Endothelial cell of umbilical vein (primary cell): ENCODE results near the gene UBE2E2. TPM values are rescaled to one million over a fixed set of nuclear protein-coding genes. Genes with fewer than 3 reads are reported as not detected.

Experiments used
- BruUV-seq: library from RNA; stranded (reverse); fragments of 400-500 nt; replicated peaks from 2 replicates; lab custom pipeline; 2021; lab: Mats Ljungman, UMichigan
- CTCF ChIA-PET: fragments of 300-600, 350-600 bp; sonication (Branson Sonifier 250); formaldehyde crosslinking; loops from one replicate; lab custom pipeline; 2021; ENCODE audit warnings: antibody characterized with exemption, inconsistent platforms; lab: Charles Lee
- POLR2A ChIA-PET: fragments of 300-600, 350-600 bp; sonication (Branson Sonifier 250); formaldehyde crosslinking; loops from one replicate; lab custom pipeline; 2021; ENCODE audit warnings: antibody characterized with exemption, inconsistent platforms; lab: Charles Lee
- DNase-seq: peaks from one replicate; pipeline ENCODE4 v3.0.0-alpha.2; 2011; ENCODE audit warnings: low read depth, low spot score
- FAIRE-seq: peaks from 2 replicates; lab custom pipeline; 2011; peaks lifted over from hg19 to GRCh38; lab: Jason Lieb, UNC
- H2AFZ ChIP-seq: 2 replicates; pipeline ENCODE4 v1.6.0; 2012; ENCODE audit warnings: low read depth, low read length, control low read depth, inconsistent platforms
- H3K27ac ChIP-seq: 2 replicates; pipeline ENCODE4 v1.5.1; 2011; ENCODE audit warnings: low read depth, mild to moderate bottlenecking, control low read depth, low read length, moderate library complexity; ENCODE audit not compliant: insufficient read depth
- H3K27me3 ChIP-seq, 2 experiments: 2 replicates each; pipeline versions ENCODE4 v1.6.0 to v1.6.1; 2011; ENCODE audit warnings: low read length in 2 of 2, mixed read lengths in 1 of 2; ENCODE audit not compliant: control insufficient read depth in 2 of 2, insufficient read depth in 2 of 2
- H3K36me3 ChIP-seq, 2 experiments: 2 replicates in 1 of 2; 3 replicates in 1 of 2; pipeline ENCODE4 v1.5.1; 2011; ENCODE audit warnings: low read length in 2 of 2, mild to moderate bottlenecking in 1 of 2, moderate library complexity in 1 of 2; ENCODE audit not compliant: control insufficient read depth in 2 of 2, insufficient read depth in 2 of 2; ENCODE audit errors: extremely low read depth in 1 of 2
- H3K4me1 ChIP-seq: 3 replicates; pipeline ENCODE4 v1.5.1; 2011; ENCODE audit warnings: mild to moderate bottlenecking, low read length; ENCODE audit not compliant: control insufficient read depth, insufficient read depth; ENCODE audit errors: extremely low read depth
- H3K4me2 ChIP-seq: 2 replicates; pipeline ENCODE4 v1.6.1; 2011; ENCODE audit warnings: low read length, control low read depth, mixed read lengths; ENCODE audit not compliant: insufficient read depth
- H3K4me3 ChIP-seq, 3 experiments: fragments of 200-600 bp in 1 of 3; sonication (generic), shearing (Covaris generic) in 1 of 3; replicated peaks in 1 of 3; 2 replicates each; pipeline ENCODE4 v1.5.1; 2011 to 2016; ENCODE audit warnings: control low read depth in 3 of 3, low read length in 3 of 3, mild to moderate bottlenecking in 2 of 3, inconsistent platforms in 1 of 3, low read depth in 1 of 3, moderate library complexity in 1 of 3; ENCODE audit not compliant: insufficient read depth in 1 of 3
- H3K79me2 ChIP-seq: 2 replicates; pipeline ENCODE4 v1.6.0; 2012; ENCODE audit warnings: low read length, inconsistent platforms; ENCODE audit not compliant: control insufficient read depth, insufficient read depth
- H3K9ac ChIP-seq: replicated peaks from 2 replicates; pipeline ENCODE3; 2011; ENCODE audit warnings: low read length, control low read depth; ENCODE audit not compliant: insufficient read depth; ENCODE audit errors: extremely low read depth
- H3K9me1 ChIP-seq: replicated peaks from 3 replicates; pipeline ENCODE4 v1.6.0; 2011; ENCODE audit warnings: mild to moderate bottlenecking, low read length; ENCODE audit not compliant: control insufficient read depth, insufficient read depth; ENCODE audit errors: extremely low read depth
- H3K9me3 ChIP-seq: replicated peaks from 2 replicates; pipeline ENCODE4 v1.5.1; 2012; ENCODE audit warnings: low read length, inconsistent platforms; ENCODE audit not compliant: control insufficient read depth, insufficient read depth
- H4K20me1 ChIP-seq: replicated peaks from 2 replicates; pipeline ENCODE3; 2011; ENCODE audit warnings: mild to moderate bottlenecking, low read length; ENCODE audit not compliant: control insufficient read depth, insufficient read depth; ENCODE audit errors: extremely low read depth
- CTCF ChIP-seq, 2 donors: IDR thresholded peaks; 1 replicate in 1 of 2; 2 replicates in 1 of 2; pipeline ENCODE4 v1.5.1; 2011; ENCODE audit warnings: low read length in 2 of 2, mild to moderate bottlenecking in 2 of 2, moderate library complexity in 2 of 2, control low read depth in 1 of 2, inconsistent platforms in 1 of 2, low read depth in 1 of 2; ENCODE audit not compliant: insufficient read depth in 1 of 2; ENCODE audit errors: extremely low read depth in 1 of 2
- EZH2 ChIP-seq: IDR thresholded peaks from 2 replicates; pipeline ENCODE4 v1.6.1; 2012; ENCODE audit warnings: borderline replicate concordance, low read depth, mild to moderate bottlenecking, moderate library complexity, low read length, inconsistent platforms; ENCODE audit not compliant: severe bottlenecking
- FOS ChIP-seq: IDR thresholded peaks from 2 replicates; pipeline ENCODE4 v1.6.1; 2011; ENCODE audit warnings: mild to moderate bottlenecking, low read length, moderate library complexity, borderline replicate concordance; ENCODE audit not compliant: insufficient read depth
- GATA2 ChIP-seq: IDR thresholded peaks from 2 replicates; pipeline ENCODE4 v1.7.0; 2011; ENCODE audit warnings: low read depth, mild to moderate bottlenecking, moderate library complexity, mixed read lengths, low read length; ENCODE audit not compliant: insufficient read length, insufficient read depth
- JUN ChIP-seq: IDR thresholded peaks from 2 replicates; pipeline ENCODE4 v1.6.1; 2011; ENCODE audit warnings: borderline replicate concordance, low read depth; ENCODE audit not compliant: insufficient read length, insufficient read depth
- MAX ChIP-seq: IDR thresholded peaks from 2 replicates; pipeline ENCODE4 v1.6.1; 2011; ENCODE audit not compliant: insufficient read depth, insufficient read length
- MYC ChIP-seq: IDR thresholded peaks from one replicate; pipeline ENCODE4 v1.6.1; 2011; ENCODE audit warnings: mild to moderate bottlenecking, low read depth, low read length
- POLR2A ChIP-seq: IDR thresholded peaks from 2 replicates; pipeline ENCODE4 v1.6.1; 2012; ENCODE audit warnings: low read depth, mild to moderate bottlenecking, control low read depth, low read length
- POLR2AphosphoS5 ChIP-seq: IDR thresholded peaks from 2 replicates; pipeline ENCODE4 v1.6.1; 2012; ENCODE audit warnings: low read depth, mild to moderate bottlenecking, control low read depth, low read length, moderate library complexity; ENCODE audit not compliant: insufficient read depth
- dilution Hi-C: fragments of 300-500 bp; cut with MboI; formaldehyde crosslinking; loops from one replicate; pipeline ENCODE4 v1.15.0; 2019; ENCODE audit warnings: low sequenced_read_pairs; ENCODE audit not compliant: extremely low pct_ligation_motif_present
- intact Hi-C: fragments of 100-400 bp; cut with micrococcal nuclease; formaldehyde crosslinking; loops from one replicate; pipeline ENCODE4 v1.10.0; 2022
- polyA plus RNA-seq, 4 experiments: library from polyadenylated mRNA; depleted of rRNA in 3 of 4; stranded (reverse) in 3 of 4; unstranded in 1 of 4; fragments of >200 nt; gene quantifications; 2 replicates each; pipeline versions ENCODE4 v1.2.1 to v1.2.3, GENCODE V29; 2011 to 2012; ENCODE audit warnings: missing spikeins in 1 of 4
- total RNA-seq: library from RNA; stranded (reverse); gene quantifications from 2 replicates; pipeline ENCODE4 v1.2.3, GENCODE V29; 2021

The UBE2E2 gene
- total and polyA plus RNA-seq, 2 donors (not counting 3 experiments of a cell fraction or from before 2014, with no cell fraction given): 37.0 to 45.4 TPM

GRCh38 chr3:23238578-23238977, 35.5 kb downstream of the UBE2E2 start:
- Histone ChIP-seq H3K9ac (no peak overlapping the region), H3K9me3 (no peaks in the 10 kb centered on the region), H3K79me2 (peaks cover 7% of the 10 kb centered on the region), H2AFZ (no peak overlapping the region), H3K36me3 (no peaks in the 10 kb centered on the region), H3K4me2 (no peak overlapping the region), H3K9me1 (no peaks in the 10 kb centered on the region), H3K27me3 (no peaks in the 10 kb centered on the region), H3K4me3 (no peak overlapping the region), H3K27ac (no peak overlapping the region), H3K4me1 (no peaks in the 10 kb centered on the region), H4K20me1 (peaks cover 7% of the 10 kb centered on the region)
- DNase-seq (no peak), FAIRE-seq (no peak)
- TF ChIP-seq MAX (no peak), CTCF (IDR thresholded peaks at IDR 0.05; ENCODE audit: extremely low read depth in 1 of 2, insufficient read depth in 1 of 2, low read depth in 1 of 2, low read length in 2 of 2) (no peak), MYC (no peak), EZH2 (no peak), POLR2AphosphoS5 (no peak), JUN (no peak), GATA2 (no peak), FOS (no peak), POLR2A (no peak)
- POLR2A ChIA-PET: no interaction called here
- dilution Hi-C loops: no loop called here
- CTCF ChIA-PET: interaction anchor here (1.5 kb wide), 1 partner anchor 10 kb away, joined by 3 read pairs; no protein-coding TSS in a partner anchor
- intact Hi-C loops: no loop called here
- no TSS peak for BruUV-seq
